Lower leg skin (tissue), 3 donors: ENCODE measurements around the gene KCTD16.

ENCODE experiments used
- POLR2A ChIP-seq, 2 donors: fragments of 450-650 bp; IDR thresholded peaks; one replicate each; pipeline ENCODE4 v1.6.1; 2016 to 2017; ENCODE audit warnings: antibody characterized with exemption in 2 of 2, mild to moderate bottlenecking in 1 of 2, moderate library complexity in 1 of 2
- TF ChIP-seq, protein P1 (sequence below), 3 donors: fragments of 450-650 bp; IDR thresholded peaks; one replicate each; pipeline ENCODE4 v1.5.1; 2016; ENCODE audit warnings: antibody characterized with exemption in 3 of 3, mild to moderate bottlenecking in 3 of 3, moderate library complexity in 2 of 3

DNA sequence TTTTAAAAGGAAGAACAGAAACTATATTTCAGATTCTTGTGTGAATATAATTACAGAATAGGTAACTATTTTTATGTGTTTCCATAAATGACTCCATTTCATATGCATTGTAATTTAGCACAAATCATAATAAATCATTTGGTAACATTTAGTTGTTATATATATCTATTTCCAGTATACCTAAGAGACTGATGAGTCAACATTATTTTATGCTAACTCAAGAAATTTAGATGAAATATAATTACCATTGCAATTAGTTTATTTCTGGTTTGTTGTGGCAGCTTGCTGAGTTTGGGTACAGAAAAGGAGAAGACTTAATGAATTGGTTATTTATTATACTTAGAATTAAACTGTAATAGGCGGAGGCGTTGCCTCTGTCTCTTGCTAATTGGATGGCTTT, 314.9 kb downstream of the KCTD16 start:
- TF ChIP-seq, protein P1, sequence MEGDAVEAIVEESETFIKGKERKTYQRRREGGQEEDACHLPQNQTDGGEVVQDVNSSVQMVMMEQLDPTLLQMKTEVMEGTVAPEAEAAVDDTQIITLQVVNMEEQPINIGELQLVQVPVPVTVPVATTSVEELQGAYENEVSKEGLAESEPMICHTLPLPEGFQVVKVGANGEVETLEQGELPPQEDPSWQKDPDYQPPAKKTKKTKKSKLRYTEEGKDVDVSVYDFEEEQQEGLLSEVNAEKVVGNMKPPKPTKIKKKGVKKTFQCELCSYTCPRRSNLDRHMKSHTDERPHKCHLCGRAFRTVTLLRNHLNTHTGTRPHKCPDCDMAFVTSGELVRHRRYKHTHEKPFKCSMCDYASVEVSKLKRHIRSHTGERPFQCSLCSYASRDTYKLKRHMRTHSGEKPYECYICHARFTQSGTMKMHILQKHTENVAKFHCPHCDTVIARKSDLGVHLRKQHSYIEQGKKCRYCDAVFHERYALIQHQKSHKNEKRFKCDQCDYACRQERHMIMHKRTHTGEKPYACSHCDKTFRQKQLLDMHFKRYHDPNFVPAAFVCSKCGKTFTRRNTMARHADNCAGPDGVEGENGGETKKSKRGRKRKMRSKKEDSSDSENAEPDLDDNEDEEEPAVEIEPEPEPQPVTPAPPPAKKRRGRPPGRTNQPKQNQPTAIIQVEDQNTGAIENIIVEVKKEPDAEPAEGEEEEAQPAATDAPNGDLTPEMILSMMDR (IDR thresholded peaks at IDR 0.05) = no peak
- TF ChIP-seq POLR2A (IDR thresholded peaks at IDR 0.05) = no peak
